ENCODE data around the gene IQCC.

IQCC gene

GRCh38 chr1:32197074-32197473 is 8.4 kb upstream of the IQCC start:
- Histone ChIP-seq H3K36me3 (ENCODE audit: insufficient read depth, low read length) (peaks cover 69% of the 10 kb centered on the region), H3K27me3 (ENCODE audit: control insufficient read depth, insufficient read depth, low read length) (no peaks in the 10 kb centered on the region)

GRCh38 chr1:32197837-32198236 is 7.6 kb upstream of the IQCC start:
- no peak overlapping the region for H3K4me3 ChIP-seq (ENCODE audit: low read length)
- peaks cover 39% of the 10 kb centered on the region for H3K4me1 ChIP-seq (ENCODE audit: control insufficient read depth, insufficient read depth, low read length)
- H3K36me3 ChIP-seq (ENCODE audit: insufficient read depth, low read length) = peaks cover 61% of the 10 kb centered on the region
- H3K9me3 ChIP-seq (replicated peaks; ENCODE audit: low read length) = no peaks in the 10 kb centered on the region
- H3K4me2 ChIP-seq (ENCODE audit: low read length) = no peak overlapping the region
- H3K27me3 ChIP-seq (ENCODE audit: control insufficient read depth, insufficient read depth, low read length) = no peaks in the 10 kb centered on the region
- H3K9ac ChIP-seq (ENCODE audit: low read depth, low read length) = no peak overlapping the region

More at GRCh38 chr1:32197074-32197473, 8.4 kb upstream of the IQCC start:
- Histone ChIP-seq H3K9me3 (replicated peaks; ENCODE audit: low read length) (no peaks in the 10 kb centered on the region), H3K4me2 (ENCODE audit: low read length) (no peak overlapping the region), H3K4me1 (ENCODE audit: control insufficient read depth, insufficient read depth, low read length) (peaks cover 39% of the 10 kb centered on the region), H3K9ac (ENCODE audit: low read depth, low read length) (no peak overlapping the region), H3K4me3 (ENCODE audit: low read length) (no peak overlapping the region)

- Histone ChIP-seq H3K4me1 (ENCODE audit: control insufficient read depth, insufficient read depth, low read length) (peaks cover 39% of the 10 kb centered on the region), H3K36me3 (ENCODE audit: insufficient read depth, low read length) (peaks cover 55% of the 10 kb centered on the region), H3K4me3 (ENCODE audit: low read length) (no peak overlapping the region), H3K4me2 (ENCODE audit: low read length) (no peak overlapping the region), H3K27me3 (ENCODE audit: control insufficient read depth, insufficient read depth, low read length) (no peaks in the 10 kb centered on the region), H3K9ac (ENCODE audit: low read depth, low read length) (no peak overlapping the region), H3K9me3 (replicated peaks; ENCODE audit: low read length) (no peaks in the 10 kb centered on the region)
Measured at GRCh38 chr1:32198237-32199042, 7.0 kb upstream of the IQCC start.

GRCh38 chr1:32199043-32199716 is 6.3 kb upstream of the IQCC start:
- peaks cover 39% of the 10 kb centered on the region for H3K4me1 ChIP-seq (ENCODE audit: control insufficient read depth, insufficient read depth, low read length)
- no peaks in the 10 kb centered on the region for H3K9me3 ChIP-seq (replicated peaks; ENCODE audit: low read length)
- peaks cover 48% of the 10 kb centered on the region for H3K36me3 ChIP-seq (ENCODE audit: insufficient read depth, low read length)
- peak overlapping the region; percentile 97 for H3K4me2 ChIP-seq (ENCODE audit: low read length)
- no peak overlapping the region for H3K4me3 ChIP-seq (ENCODE audit: low read length)
- no peaks in the 10 kb centered on the region for H3K27me3 ChIP-seq (ENCODE audit: control insufficient read depth, insufficient read depth, low read length)
- H3K9ac ChIP-seq (ENCODE audit: low read depth, low read length) = no peak overlapping the region

GRCh38 chr1:32199717-32200072 is 5.8 kb upstream of the IQCC start:
- H3K27me3 ChIP-seq (ENCODE audit: control insufficient read depth, insufficient read depth, low read length) = no peaks in the 10 kb centered on the region
- peak overlapping the region; percentile 85 for H3K9ac ChIP-seq (ENCODE audit: low read depth, low read length)
- no peaks in the 10 kb centered on the region for H3K9me3 ChIP-seq (replicated peaks; ENCODE audit: low read length)
- peak overlapping the region; percentile 97 for H3K4me2 ChIP-seq (ENCODE audit: low read length)
- H3K4me1 ChIP-seq (ENCODE audit: control insufficient read depth, insufficient read depth, low read length) = peaks cover 39% of the 10 kb centered on the region
- peaks cover 43% of the 10 kb centered on the region for H3K36me3 ChIP-seq (ENCODE audit: insufficient read depth, low read length)
- H3K4me3 ChIP-seq (ENCODE audit: low read length) = peak overlapping the region; percentile 80

GRCh38 chr1:32200226-32201010 is 5.1 kb upstream of the IQCC start, which contains the start of gene CCDC28B:
Gene CCDC28B (plus strand): TSS chr1:32200595. CDS start chr1:32201936, 1,341 bp downstream.
- Histone ChIP-seq H3K9me3 (replicated peaks; ENCODE audit: low read length) (no peaks in the 10 kb centered on the region), H3K4me1 (ENCODE audit: control insufficient read depth, insufficient read depth, low read length) (peaks cover 39% of the 10 kb centered on the region), H3K36me3 (ENCODE audit: insufficient read depth, low read length) (peaks cover 36% of the 10 kb centered on the region)

GRCh38 chr1:32201011-32201855 is 4.2 kb upstream of the IQCC start:
- Histone ChIP-seq H3K9ac (ENCODE audit: low read depth, low read length) (peak overlapping the region; percentile 85), H3K4me1 (ENCODE audit: control insufficient read depth, insufficient read depth, low read length) (peaks cover 37% of the 10 kb centered on the region), H3K4me3 (ENCODE audit: low read length) (peak overlapping the region; percentile 80)

More at GRCh38 chr1:32200226-32201010, 5.1 kb upstream of the IQCC start, which contains the start of gene CCDC28B:
- Histone ChIP-seq H3K4me3 (ENCODE audit: low read length) (peak within 1 kb of the TSS; percentile 80), H3K9ac (ENCODE audit: low read depth, low read length) (peak within 1 kb of the TSS; percentile 85), H3K4me2 (ENCODE audit: low read length) (peak within 1 kb of the TSS; percentile 97), H3K27me3 (ENCODE audit: control insufficient read depth, insufficient read depth, low read length) (no peaks in the 10 kb centered on the region)

GRCh38 chr1:32204943-32205361 is 519 bp upstream of the IQCC start:
- Histone ChIP-seq H3K4me1 (ENCODE audit: control insufficient read depth, insufficient read depth, low read length) (peaks cover 30% of the 10 kb centered on the region), H3K4me2 (ENCODE audit: low read length) (peak overlapping the region; percentile 95), H3K9me3 (replicated peaks; ENCODE audit: low read length) (no peaks in the 10 kb centered on the region), H3K36me3 (ENCODE audit: insufficient read depth, low read length) (no peaks in the 10 kb centered on the region), H3K27me3 (ENCODE audit: control insufficient read depth, insufficient read depth, low read length) (no peaks in the 10 kb centered on the region), H3K9ac (ENCODE audit: low read depth, low read length) (peak overlapping the region; percentile 84), H3K4me3 (ENCODE audit: low read length) (peak overlapping the region; percentile 78)

More at GRCh38 chr1:32201011-32201855, 4.2 kb upstream of the IQCC start:
- Histone ChIP-seq H3K36me3 (ENCODE audit: insufficient read depth, low read length) (peaks cover 28% of the 10 kb centered on the region), H3K27me3 (ENCODE audit: control insufficient read depth, insufficient read depth, low read length) (no peaks in the 10 kb centered on the region), H3K9me3 (replicated peaks; ENCODE audit: low read length) (no peaks in the 10 kb centered on the region), H3K4me2 (ENCODE audit: low read length) (peak overlapping the region; percentile 97)

- H3K9ac ChIP-seq (ENCODE audit: low read depth, low read length) = no peak overlapping the region
- peaks cover 7% of the 10 kb centered on the region for H3K36me3 ChIP-seq (ENCODE audit: insufficient read depth, low read length)
- no peaks in the 10 kb centered on the region for H3K27me3 ChIP-seq (ENCODE audit: control insufficient read depth, insufficient read depth, low read length)
- peaks cover 11% of the 10 kb centered on the region for H3K4me1 ChIP-seq (ENCODE audit: control insufficient read depth, insufficient read depth, low read length)
- H3K4me3 ChIP-seq (ENCODE audit: low read length) = no peak overlapping the region
- H3K9me3 ChIP-seq (replicated peaks; ENCODE audit: low read length) = no peaks in the 10 kb centered on the region
- H3K4me2 ChIP-seq (ENCODE audit: low read length) = no peak overlapping the region
Measured at GRCh38 chr1:32208469-32208868, 3.0 kb downstream of the IQCC start.

GRCh38 chr1:32208891-32209328 is 3.4 kb downstream of the IQCC start, which contains the start of gene DCDC2B:
Gene DCDC2B (plus strand): TSS chr1:32209089. CDS start chr1:32209094, 5 bp downstream.
- Histone ChIP-seq H3K9ac (ENCODE audit: low read depth, low read length) (no peak within 1 kb of the TSS), H3K27me3 (ENCODE audit: control insufficient read depth, insufficient read depth, low read length) (no peaks in the 10 kb centered on the region), H3K9me3 (replicated peaks; ENCODE audit: low read length) (no peaks in the 10 kb centered on the region), H3K4me1 (ENCODE audit: control insufficient read depth, insufficient read depth, low read length) (peaks cover 11% of the 10 kb centered on the region), H3K36me3 (ENCODE audit: insufficient read depth, low read length) (peaks cover 7% of the 10 kb centered on the region), H3K4me3 (ENCODE audit: low read length) (no peak within 1 kb of the TSS), H3K4me2 (ENCODE audit: low read length) (no peak within 1 kb of the TSS)
